Glomerular endothelial cell (primary cell): Measurements from ENCODE around the gene DHRSX. TPM values are rescaled to one million over a fixed set of nuclear protein-coding genes. Genes with fewer than 3 reads are reported as not detected.
"Not testable (repeated sequence)": the region's sequence is repeated elsewhere in the genome, so short reads cannot be mapped to it uniquely, and the experiment has no call there.

Source experiments
- DNase-seq: peaks from one replicate; pipeline ENCODE4 v3.0.0-alpha.2; 2011; ENCODE audit warnings: low read depth, low spot score; ENCODE audit errors: extremely low read depth
- total RNA-seq: library from RNA; depleted of rRNA; stranded (reverse); fragments of >200 nt; gene quantifications from 2 replicates; pipeline ENCODE4 v1.2.3, GENCODE V29; 2015

The DHRSX gene
- total RNA-seq, 1 donor from 2014 or later, result 22.5 TPM

DNA sequence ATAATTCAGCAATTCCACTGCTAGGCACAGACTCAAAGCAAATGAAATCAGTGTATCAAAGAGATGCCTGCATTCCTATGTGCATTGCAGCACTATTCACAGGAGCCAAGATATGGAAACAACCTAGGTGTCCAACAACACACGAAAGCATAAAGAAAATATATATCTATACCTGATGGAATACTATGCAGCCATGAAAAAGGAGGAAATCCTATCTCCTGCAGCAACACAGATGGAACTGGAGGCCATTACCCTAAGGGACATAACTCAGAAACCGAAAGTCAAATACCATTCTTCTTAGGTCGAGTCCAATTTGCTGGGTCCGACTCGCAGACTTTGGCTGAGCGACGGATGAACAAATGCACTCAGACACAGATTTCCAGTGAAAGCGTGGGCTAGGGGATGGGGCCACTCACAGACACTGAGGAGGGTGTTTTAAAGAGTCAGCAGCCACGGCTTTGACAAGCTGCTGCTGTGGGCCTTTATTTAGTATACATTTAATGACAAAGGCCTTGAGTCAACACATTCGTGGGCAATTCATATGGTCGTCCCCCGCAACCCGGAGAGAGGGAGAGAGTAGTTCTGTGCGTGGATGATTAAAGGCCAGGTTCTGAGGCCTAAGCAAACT, 93.8 kb downstream of the DHRSX start:
- no peak for DNase-seq

DNA sequence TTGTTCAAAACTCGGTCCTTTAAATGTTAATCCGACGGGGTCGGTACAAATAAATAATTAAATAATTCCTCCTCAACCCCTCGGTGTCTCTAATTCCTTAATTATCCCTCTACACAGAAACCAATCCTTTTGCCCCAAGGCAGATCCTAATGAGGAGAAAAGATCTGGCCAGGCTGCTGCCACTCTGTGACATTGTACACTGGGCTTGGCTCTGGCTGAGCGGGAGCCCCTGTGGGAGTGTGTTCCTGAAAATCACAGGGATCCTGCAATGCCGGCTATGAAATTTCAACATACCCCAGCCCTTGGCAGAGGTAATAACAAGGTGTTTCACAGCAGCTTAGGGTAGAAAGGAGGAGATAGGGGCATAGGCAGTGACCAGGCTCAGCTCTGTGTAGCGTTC, 96.0 kb downstream of the DHRSX start:
- no peak for DNase-seq

DNA sequence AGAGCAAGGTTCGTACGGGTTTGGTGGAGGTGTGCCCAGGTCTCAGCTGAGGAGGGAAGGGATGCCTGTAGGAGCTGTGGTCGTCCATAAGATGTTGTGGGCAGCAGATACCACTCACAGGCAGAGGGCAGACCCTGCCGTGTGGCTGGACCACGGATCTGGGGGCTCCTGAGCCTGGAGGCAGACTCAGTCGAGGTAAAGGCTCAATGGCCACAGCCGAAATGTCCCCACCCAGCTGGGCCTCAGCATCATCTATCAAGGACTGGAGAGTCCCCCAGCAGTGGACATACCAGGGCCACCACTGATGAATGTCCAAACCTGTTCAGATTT, 98.5 kb downstream of the DHRSX start:
- DNase-seq, result no peak

DNA sequence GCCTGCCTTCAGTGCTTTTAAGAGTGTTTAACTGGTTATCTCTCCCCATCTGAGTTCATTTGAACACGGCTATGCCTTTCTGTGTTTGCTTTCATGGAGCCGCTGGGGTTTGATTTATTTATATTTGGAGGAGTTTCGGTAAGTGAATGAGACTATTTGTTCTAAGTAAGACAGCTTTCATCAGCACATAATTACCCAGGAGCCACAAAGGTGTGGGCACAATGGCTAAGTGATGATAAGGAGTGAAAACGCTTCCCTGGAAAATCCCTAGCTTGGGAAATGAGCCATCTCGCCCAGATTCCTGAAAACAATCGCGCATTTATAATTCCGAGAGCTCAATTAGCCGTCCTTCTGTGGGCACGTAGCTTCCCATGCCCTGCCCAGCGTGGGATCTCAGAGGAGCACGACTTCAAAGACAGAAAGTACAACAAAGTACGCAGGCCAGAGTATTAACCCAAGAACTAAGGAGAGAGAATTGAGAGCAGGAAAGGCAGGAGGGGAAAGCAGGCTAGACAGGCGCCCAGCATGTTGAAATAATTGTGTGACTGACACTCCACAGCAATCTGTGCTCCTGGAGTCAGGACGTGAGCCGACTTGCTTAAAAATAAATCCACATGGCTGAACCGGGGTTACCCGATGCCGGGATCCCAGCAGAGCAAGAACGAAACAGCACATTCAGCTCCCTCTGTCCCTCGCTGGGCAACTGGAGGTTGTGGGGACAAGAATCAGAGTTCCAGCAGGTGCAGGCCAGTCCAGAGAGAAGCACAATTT, 99.0 kb downstream of the DHRSX start:
- DNase-seq, result no peak

DNA sequence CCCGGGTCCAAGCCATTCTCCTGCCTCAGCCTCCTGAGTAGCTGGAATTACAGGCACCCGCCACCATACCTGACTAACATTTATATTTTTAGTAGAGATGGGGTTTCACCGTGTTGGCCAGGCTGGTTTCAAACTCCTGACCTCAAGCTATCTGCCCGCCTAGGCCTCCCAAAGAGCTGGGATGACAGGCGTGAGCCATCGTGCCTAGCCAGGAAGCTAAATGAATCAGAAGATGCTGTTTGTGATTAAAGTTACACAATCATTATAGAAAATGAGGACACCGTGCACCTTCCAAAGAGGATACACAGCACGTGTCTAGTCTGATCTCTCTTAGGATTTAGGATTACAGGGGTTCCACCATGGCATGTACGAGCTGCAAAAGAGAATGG, 99.6 kb downstream of the DHRSX start:
- DNase-seq, result no peak

DNA sequence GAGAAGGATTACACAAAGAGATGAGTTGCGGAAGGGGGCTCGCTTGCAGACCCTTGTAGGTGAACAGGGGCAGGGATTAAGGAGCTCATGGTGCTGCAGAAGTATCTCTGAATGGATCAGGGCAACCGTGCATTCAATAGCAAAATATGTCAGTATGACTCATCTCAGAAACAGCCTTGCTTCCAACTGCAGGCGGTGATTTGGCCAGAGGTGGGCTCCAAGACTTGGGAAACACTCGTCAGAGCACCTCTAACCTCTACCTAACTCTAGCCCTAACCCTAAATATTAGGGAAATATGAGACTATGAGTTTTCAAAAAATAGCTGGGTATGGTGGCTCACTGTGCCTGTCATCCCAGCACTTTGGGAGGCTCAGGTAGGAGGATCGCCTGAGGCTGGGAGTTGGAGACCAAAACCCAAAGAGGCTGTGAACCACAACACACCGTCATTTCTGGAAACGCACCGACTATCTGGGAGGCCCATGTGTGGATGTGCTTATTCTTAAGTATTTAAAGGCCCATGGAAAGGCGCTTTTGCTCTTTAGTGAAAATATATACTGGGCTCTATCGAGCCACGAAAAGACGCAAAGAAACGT, 102.6 kb downstream of the DHRSX start:
- DNase-seq, result no peak

DNA sequence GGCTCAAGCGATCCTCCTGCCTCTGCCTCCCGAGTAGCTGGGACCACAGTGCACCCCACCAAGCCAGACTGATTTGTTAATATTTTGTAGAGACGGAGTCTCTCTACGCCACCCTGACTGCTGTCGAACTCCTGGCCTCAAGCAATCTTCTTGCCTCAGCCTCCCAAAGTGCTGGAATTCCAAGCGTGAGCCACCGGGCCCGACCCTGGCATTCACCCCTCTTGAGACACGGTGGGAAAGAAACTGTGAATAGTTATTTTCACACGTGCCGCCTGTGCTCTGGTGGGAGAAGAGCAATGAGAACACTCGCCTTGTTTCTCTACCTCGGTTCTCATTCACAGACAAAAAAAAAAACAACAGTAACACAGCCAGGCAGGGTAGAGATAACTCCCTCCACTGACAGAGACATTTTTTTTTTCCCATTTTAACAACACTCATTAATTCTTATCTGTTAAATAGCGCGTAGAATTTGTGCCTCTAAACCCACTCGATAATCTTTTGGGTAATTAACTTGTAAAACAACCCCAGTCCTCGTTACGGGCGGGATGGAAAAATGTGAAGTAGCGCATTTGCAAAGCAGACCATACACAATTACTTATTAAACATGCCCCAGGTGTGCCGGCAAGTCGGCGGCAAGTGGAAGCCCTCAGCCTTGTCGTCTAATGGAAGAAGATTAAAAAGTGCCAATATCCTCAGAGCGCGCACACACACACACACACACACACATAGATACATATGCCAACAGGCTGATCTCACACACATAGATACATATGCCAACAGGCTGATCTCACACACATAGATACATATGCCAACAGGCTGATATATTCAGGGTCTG, 103.3 kb downstream of the DHRSX start:
- no peak for DNase-seq

DNA sequence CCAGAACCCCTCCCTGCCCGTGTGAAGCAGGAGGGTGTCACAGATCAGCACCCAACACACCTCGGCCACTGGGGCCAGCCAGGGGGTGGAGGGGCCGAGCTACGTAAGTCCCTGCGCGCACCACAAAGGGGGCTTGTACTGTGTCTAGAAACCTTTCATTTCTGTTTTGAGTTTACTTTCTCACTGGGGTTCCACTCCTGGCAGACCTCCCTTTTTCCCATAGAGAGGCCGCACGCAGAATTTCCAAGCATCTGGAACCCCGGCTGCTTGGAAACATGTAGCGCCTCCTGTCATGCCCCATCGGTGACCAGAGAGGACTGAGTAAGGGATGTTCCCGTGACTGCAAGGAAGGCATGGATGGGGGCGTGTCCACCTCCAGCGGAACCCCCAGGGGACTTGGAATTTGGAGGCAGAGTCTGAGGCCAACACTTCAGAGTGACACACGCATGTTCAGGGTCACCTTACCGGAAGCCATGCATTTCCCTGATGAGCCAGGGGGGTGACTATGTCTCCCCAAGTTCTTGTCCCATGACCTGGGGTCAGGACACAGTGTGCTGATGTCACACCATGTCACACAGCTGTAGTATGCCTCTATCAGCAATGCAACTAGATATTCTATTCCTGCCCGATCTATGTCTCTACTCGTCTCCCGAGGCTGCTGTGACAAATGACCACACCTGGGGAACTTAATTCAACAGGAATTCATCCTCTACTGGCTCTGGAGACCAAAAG, 105.3 kb downstream of the DHRSX start:
- no peak for DNase-seq

DNA sequence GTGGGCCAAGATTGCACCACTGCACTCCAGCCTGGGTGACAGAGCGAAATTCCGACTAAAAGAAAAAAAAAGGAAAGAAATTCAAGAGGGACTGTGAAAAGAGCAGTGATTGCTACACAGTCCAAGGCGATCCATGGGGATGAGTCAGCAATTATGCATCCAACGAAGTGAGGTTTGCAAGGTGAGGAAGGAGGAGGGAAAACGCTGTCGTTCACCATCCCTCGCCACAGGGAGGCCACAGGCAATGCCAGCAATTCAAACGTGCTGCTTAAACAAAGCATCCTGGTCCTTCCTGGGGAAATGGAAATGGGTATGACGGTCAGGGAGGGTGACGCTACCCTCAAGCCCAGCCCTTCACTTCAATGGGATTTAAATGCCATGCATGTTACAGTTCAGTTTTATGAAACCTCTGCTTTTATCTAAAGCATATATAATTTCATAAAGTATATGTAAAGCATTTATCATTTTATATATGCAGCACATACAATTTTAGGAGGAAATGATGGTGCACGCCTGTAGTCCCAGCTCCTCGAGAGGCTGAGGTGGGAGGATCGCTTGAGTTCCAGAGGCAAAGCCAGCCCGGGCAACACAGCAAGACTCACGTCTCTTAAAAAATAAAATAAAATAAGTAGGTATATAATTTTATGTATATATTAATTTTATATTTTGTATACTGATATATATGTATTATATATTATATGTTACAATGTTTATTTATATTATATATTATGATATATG, 108.7 kb downstream of the DHRSX start:
- DNase-seq, result no peak

DNA sequence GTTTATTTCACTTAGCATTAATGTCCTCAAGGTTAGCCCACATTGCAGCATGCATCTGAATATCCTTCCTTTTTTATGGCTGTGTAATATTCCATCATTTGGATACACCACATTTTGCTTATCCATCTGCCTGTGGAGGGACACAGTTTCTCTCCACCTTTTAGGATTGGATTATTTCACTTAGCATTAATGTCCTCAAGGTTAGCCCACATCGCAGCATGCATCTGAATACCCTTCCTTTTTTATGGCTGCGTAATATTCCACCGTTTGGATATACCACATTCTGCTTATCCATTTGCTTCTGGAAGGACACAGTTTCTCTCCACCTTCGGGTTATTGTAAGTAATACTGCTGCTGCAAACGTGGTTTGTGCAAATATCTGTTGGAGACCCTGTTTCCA, 110.0 kb downstream of the DHRSX start:
- no peak for DNase-seq

DNA sequence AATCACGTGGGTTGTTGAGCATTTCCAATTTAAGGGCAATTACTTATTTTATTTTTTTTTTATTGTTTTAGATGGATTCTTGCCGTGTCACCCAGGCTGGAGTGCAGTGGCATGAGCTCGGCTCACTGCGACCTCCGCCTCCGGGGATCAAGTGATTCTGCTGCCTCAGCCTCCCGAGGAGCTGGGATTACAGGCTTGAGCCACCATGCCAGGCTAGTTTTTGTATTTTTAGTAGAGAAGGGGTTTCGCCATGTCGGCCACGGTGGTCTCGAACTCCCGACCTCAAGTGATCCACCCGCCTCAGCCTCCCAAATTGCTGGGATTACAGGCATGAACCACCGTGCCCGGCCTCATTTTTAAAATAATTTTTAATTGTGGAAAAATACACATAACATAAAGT, 111.0 kb downstream of the DHRSX start:
- DNase-seq, result not testable (repeated sequence)

DNA sequence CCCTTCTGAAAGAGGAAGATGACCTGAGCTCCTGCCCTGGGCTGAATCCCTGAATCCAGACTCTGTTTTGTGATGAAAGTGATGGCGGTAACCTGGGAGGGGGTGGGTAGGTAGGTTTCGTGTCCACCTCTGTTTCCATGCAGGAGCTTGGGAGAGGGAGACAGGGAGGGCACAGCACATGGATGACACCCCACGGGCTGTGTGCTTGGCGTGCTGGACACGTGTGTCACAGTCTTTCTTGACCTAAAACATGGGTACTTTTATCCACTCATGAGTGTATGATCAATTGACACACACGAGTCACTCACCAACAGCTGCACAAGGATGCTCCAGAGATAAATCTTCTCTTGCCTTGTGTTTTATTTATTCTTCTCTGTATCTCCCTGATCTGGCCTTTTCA, 111.5 kb downstream of the DHRSX start:
- DNase-seq, result no peak

DNA sequence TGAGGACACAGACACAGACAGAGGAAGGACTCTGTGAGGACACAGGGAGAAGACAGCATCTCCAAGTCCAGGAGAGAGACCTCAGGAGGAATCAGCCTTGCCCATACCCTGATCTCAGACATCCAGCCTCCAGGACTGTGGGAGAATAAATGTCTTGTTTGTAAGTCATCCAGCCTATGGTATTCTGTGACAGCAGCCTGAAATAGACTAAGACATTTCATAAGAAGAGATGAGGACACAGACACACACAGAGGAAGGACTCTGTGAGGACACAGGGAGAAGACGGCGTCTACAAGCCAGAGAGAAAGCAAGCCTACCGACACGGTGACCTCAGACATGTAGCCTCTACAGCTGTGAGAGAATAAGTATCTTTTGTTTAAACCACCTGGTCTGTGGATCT, 112.1 kb downstream of the DHRSX start:
- no peak for DNase-seq

DNA sequence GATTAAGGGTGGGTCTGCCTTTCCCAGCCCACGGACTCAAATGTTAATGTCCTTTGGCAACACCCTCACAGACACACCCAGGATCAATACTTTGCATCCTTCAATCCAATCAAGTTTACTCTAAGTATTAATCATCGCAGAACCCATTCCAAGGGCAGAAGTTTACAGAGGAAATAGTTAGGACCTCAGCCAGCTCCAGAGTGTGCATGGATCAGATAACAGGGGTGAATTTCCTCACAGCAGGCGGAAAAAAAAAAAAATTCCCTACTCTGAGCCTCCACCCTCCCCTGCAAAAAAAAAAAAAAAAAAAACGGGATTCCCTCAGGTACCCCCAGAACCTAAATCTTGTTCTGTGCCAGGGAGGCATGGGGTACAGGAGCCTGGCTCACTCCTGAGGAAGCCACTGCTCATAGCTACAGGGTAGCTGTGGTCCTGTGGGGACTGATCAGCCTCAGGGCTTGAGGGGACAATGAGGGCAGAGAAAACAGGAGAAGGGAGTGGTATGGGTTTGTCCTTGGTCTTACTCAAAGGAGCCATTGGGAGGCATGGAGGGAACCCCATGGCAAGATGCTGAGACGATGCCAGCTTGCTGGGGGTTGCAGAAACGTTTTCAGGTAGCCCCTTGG, 113.0 kb downstream of the DHRSX start:
- peak; percentile 29 for DNase-seq

DNA sequence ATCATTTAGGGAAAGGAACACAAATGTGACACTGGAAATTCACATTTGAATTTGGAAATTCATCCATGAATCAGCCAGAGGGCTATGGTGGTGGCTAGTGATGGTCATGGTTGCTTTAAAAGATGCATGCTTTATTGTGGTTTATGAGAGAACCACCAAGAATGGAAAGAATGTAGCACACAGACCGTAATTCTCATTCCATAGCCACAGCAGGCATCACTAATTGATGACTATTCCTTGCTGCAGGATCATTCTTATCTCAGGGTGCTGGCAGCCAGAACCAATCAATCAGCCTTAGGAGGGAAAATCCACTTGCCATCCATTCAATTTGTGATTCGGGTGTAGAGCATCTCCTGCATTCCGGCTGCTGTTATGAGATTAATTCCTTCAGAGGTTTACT, 115.6 kb downstream of the DHRSX start:
- DNase-seq, result no peak

DNA sequence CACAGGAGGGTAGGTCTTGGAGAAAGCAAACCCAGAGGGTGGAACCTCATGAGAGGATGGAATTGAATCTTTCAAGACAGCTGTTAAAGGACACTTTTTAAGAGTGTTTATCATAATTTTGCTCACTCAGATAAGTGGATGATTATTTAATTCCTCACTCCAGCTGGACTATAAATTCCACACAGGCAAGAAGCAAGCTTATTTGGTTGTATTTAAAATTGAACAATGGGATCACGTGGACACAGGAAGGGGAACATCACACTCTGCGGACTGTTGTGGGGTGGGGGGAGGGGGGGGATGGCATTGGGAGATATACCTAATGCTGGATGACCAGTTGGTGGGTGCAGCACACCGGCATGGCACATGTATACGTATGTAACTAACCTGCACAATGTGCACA, 116.3 kb downstream of the DHRSX start:
- DNase-seq, result no peak

DNA sequence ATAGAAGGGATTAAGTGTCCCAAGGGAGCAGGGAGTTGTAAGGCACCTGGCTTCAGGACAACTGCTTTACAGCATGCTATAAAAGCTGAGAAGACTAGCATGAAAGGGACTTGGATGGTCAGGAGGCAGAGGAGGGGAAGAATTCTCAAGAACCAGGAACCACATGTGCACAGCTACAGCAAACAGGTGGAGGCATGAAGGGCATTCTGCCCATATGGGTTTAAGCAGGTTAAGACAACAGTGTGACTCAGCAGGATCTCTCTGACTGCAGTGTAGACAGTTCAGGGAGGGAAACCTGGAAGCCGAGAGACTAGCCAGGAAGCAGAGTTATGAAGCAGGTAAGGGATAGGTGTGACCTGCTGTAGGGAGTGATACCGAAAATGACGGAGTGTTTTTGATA, 117.0 kb downstream of the DHRSX start:
- no peak for DNase-seq

DNA sequence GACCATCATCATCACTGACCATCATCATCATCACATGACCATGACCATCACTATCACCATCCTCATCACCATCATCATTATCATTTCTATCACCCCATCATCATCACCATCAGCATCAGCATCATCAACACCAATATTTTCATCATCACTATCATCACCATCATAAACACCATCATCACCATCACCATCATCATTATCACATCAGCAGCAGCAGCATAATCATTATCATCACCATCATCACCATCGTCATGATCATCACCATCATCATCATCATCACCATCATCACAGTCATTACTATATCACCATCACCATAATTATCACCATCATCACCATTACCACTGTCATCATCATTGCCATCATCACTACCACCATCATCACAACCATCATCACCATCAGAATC, 117.6 kb downstream of the DHRSX start:
- DNase-seq, result no peak

DNA sequence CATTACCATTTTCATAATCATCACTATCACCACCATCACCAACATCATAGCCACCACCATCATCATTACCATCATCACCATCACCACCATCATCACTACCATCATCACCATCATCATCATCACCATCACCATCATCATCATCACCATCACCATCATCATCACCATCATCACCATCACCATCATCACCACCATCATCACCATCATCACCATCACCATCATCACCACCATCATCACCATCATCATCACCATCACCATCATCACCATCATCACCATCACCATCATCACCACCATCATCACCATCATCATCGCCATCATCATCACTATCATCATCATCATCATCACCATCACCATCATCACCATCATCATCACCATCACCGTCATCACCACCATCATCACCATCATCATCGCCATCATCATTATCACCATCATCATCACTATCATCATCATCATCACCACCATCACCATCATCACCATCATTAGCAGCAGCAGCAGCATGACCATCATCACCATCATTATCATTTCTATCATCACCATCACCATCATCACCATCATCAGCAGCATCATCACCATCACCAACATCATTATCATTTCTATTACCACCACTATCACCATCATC, 118.2 kb downstream of the DHRSX start:
- not testable (repeated sequence) for DNase-seq
